OCI-LY1 (cell line): Measurements from ENCODE around the gene KPTN.

Experiments
- CTCF ChIP-seq: fragments of 200-600 bp; sonication (generic), shearing (Covaris generic); IDR thresholded peaks from 2 replicates; pipeline ENCODE4 v1.5.1; 2017; ENCODE audit warnings: mild to moderate bottlenecking, antibody characterized with exemption, low read length, moderate library complexity, mixed read lengths
- EZH2 ChIP-seq: fragments of 200-600 bp; sonication (generic), shearing (Covaris generic); IDR thresholded peaks from 2 replicates; pipeline ENCODE4 v1.8.0; 2017; ENCODE audit warnings: borderline replicate concordance, mixed run types, mild to moderate bottlenecking, antibody characterized with exemption, low read length, moderate library complexity, mixed read lengths

- TF ChIP-seq EZH2 (no peak), CTCF (no peak; the same call in 1 of the 2 replicates)
These were observed 31.0 kb upstream of the KPTN start, which contains the start of gene NAPA for GRCh38 chr19:47514869-47515588.
